ENCODE results near the gene PCSK2. TPM values are rescaled to one million over a fixed set of nuclear protein-coding genes. Genes with fewer than 3 reads are reported as not detected.
A peak's percentile ranks its signal among the peaks of the same experiment; 100 is the strongest.

The PCSK2 gene
- polyA plus RNA-seq, 3 donors: not detected

- peaks cover 12 to 20% (median 12%) of the 10 kb centered on the region in 3 donors for H3K27me3 Mint-ChIP-seq (ENCODE audit: low read depth in 3 of 3)
- H3K27ac Mint-ChIP-seq: no peak overlapping the region
- H2AFZ ChIP-seq (ENCODE audit: insufficient read depth, low read depth, low read length, poor library complexity, severe bottlenecking): no peak overlapping the region
- intact Hi-C loops (cut with micrococcal nuclease): no loop called here
- H3K4me1 ChIP-seq (ENCODE audit: control insufficient read depth in 1 of 2, insufficient read depth in 2 of 2, low read length in 2 of 2): no peaks in the 10 kb centered on the region
- no peak overlapping the region for H3K4me3 ChIP-seq (replicated peaks in 1 of 3; ENCODE audit: low read depth in 2 of 3, low read length in 3 of 3)
- no peak overlapping the region for H3K4me2 ChIP-seq (replicated peaks; ENCODE audit: extremely low read depth, low read length, poor library complexity, severe bottlenecking)
- no peak overlapping the region for H3K4me3 Mint-ChIP-seq
- H4K20me1 ChIP-seq (ENCODE audit: insufficient read depth, low read length): no peaks in the 10 kb centered on the region
- WGBS (ENCODE audit: insufficient coverage): 80% methylated on average over 3 of the region's 4 CpGs
- H3K27ac ChIP-seq (ENCODE audit: low read depth in 1 of 2, low read length in 2 of 2): no peak overlapping the region
- no peaks in the 10 kb centered on the region for H3K9me3 ChIP-seq (replicated peaks in 1 of 2; ENCODE audit: control insufficient read depth in 1 of 2, insufficient read depth in 1 of 2, low read length in 2 of 2)
- no peaks in the 10 kb centered on the region for H3K79me2 ChIP-seq (ENCODE audit: insufficient read depth, low read length)
- H3K9ac ChIP-seq (ENCODE audit: insufficient read depth, low read length, poor library complexity, severe bottlenecking): no peak overlapping the region
- no peaks in the 10 kb centered on the region for H3K36me3 ChIP-seq (replicated peaks in 1 of 2; ENCODE audit: control insufficient read depth in 1 of 2, insufficient read depth in 2 of 2, low read length in 2 of 2)
- peaks cover 0 to 2% (median 0%) of the 10 kb centered on the region in 7 donors for H3K9me3 Mint-ChIP-seq
- H3K4me1 Mint-ChIP-seq: no peaks in the 10 kb centered on the region
- peaks cover 8 to 16% of the 10 kb centered on the region in 2 donors for H3K27me3 ChIP-seq (ENCODE audit: control insufficient read depth in 2 of 2, insufficient read depth in 2 of 2, low read length in 2 of 2)
- no peak for TF ChIP-seq CTCF (IDR thresholded peaks at IDR 0.05)
- DNase-seq: no peak
- H3K36me3 Mint-ChIP-seq: no peaks in the 10 kb centered on the region
Observed at GRCh38 chr20:17233626-17234025, 6.8 kb downstream of the PCSK2 start.

- no peak overlapping the region for H3K27ac ChIP-seq (ENCODE audit: low read depth in 1 of 2, low read length in 2 of 2)
- H3K9me3 Mint-ChIP-seq: peaks cover 0 to 3% (median 0%) of the 10 kb centered on the region in 7 donors
- H3K4me1 ChIP-seq (ENCODE audit: control insufficient read depth in 1 of 2, insufficient read depth in 2 of 2, low read length in 2 of 2): no peaks in the 10 kb centered on the region
- H3K4me1 Mint-ChIP-seq: no peaks in the 10 kb centered on the region
- intact Hi-C loops (cut with micrococcal nuclease): no loop called here
- H3K36me3 Mint-ChIP-seq: no peaks in the 10 kb centered on the region
- H3K4me2 ChIP-seq (replicated peaks; ENCODE audit: extremely low read depth, low read length, poor library complexity, severe bottlenecking): no peak overlapping the region
- no peaks in the 10 kb centered on the region for H3K9me3 ChIP-seq (replicated peaks in 1 of 2; ENCODE audit: control insufficient read depth in 1 of 2, insufficient read depth in 1 of 2, low read length in 2 of 2)
- peak overlapping the region in 1 of 7 donors; percentile 16 for H3K27ac Mint-ChIP-seq
- no peak for TF ChIP-seq CTCF (IDR thresholded peaks at IDR 0.05)
- DNase-seq: no peak
- no peaks in the 10 kb centered on the region for H4K20me1 ChIP-seq (ENCODE audit: insufficient read depth, low read length)
- no peak overlapping the region for H3K4me3 ChIP-seq (replicated peaks in 1 of 3; ENCODE audit: low read depth in 2 of 3, low read length in 3 of 3)
- H3K79me2 ChIP-seq (ENCODE audit: insufficient read depth, low read length): no peaks in the 10 kb centered on the region
- no peaks in the 10 kb centered on the region for H3K36me3 ChIP-seq (replicated peaks in 1 of 2; ENCODE audit: control insufficient read depth in 1 of 2, insufficient read depth in 2 of 2, low read length in 2 of 2)
- no peak overlapping the region for H3K9ac ChIP-seq (ENCODE audit: insufficient read depth, low read length, poor library complexity, severe bottlenecking)
- H3K4me3 Mint-ChIP-seq: no peak overlapping the region
- no peaks in the 10 kb centered on the region for H3K27me3 ChIP-seq (ENCODE audit: control insufficient read depth in 2 of 2, insufficient read depth in 2 of 2, low read length in 2 of 2)
- peaks cover 0 to 3% (median 0%) of the 10 kb centered on the region in 3 donors for H3K27me3 Mint-ChIP-seq (ENCODE audit: low read depth in 3 of 3)
- H2AFZ ChIP-seq (ENCODE audit: insufficient read depth, low read depth, low read length, poor library complexity, severe bottlenecking): no peak overlapping the region
Observed at GRCh38 chr20:17236766-17237165, 9.9 kb downstream of the PCSK2 start.

Data from CD14-positive monocyte (primary cell).